ENCODE data around the gene GNG11.
"Not testable (repeated sequence)": the region's sequence is repeated elsewhere in the genome, so short reads cannot be mapped to it uniquely, and the experiment has no call there.

DNA sequence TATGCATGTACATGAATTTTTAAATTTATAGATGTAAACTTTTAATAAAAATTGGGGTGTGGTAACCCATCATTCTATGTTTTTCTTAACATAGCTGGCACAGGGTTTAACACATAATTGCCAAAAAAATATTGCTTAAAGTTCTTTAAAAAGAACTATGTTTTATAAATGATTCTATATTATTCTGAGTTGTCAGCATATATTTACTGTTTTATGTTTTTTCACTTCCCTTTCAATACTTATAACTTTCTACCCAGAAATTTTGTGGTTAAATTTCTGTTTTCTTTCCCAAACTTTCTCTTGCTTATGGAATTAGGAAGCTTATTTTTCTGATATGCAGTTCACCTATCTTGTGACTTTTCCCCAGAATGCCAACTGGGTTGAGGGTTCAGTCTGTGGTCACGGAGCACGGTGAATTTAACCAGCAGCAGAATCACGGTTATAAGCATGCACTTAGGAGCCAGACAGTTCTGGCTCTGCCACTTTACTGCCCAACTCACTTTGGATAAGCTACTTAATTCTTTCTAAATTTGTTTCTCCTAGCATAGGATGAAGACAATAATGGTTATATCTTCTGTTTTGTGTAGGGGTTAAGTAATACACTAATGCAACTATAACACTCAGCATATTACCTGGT is 6.2 kb upstream of the GNG11 start:
- not testable (repeated sequence) for TF ChIP-seq BHLHE40 (IDR thresholded peaks at IDR 0.05; ENCODE audit: borderline replicate concordance); SP1 (IDR thresholded peaks at IDR 0.05); SUZ12 (IDR thresholded peaks at IDR 0.05); FOXA1 (IDR thresholded peaks at IDR 0.05); L3MBTL2 (conservative IDR thresholded peaks at IDR 0.05); LEF1 (IDR thresholded peaks at IDR 0.05; ENCODE audit: borderline replicate concordance); FOXK2 (IDR thresholded peaks at IDR 0.05); NFRKB (IDR thresholded peaks at IDR 0.05); HDGF (IDR thresholded peaks at IDR 0.05; ENCODE audit: borderline replicate concordance); CTBP1 (IDR thresholded peaks at IDR 0.05; ENCODE audit: borderline replicate concordance); FOXM1 (IDR thresholded peaks at IDR 0.05; ENCODE audit: borderline replicate concordance)
- TF ChIP-seq, protein P1, sequence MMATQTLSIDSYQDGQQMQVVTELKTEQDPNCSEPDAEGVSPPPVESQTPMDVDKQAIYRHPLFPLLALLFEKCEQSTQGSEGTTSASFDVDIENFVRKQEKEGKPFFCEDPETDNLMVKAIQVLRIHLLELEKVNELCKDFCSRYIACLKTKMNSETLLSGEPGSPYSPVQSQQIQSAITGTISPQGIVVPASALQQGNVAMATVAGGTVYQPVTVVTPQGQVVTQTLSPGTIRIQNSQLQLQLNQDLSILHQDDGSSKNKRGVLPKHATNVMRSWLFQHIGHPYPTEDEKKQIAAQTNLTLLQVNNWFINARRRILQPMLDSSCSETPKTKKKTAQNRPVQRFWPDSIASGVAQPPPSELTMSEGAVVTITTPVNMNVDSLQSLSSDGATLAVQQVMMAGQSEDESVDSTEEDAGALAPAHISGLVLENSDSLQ (IDR thresholded peaks at IDR 0.05) = not testable (repeated sequence)

Measured in HEK293T (cell line).